ENCODE measurements around the gene EXD3. TPM values are rescaled to one million over a fixed set of nuclear protein-coding genes. Genes with fewer than 3 reads are reported as not detected.

The EXD3 gene
- total and polyA plus RNA-seq, 9 of the 15 experiments (the other 6 are each of a cell fraction or from before 2014, with no cell fraction given): 0.29 to 12.5 (median 3.9) TPM

- TF ChIP-seq U2AF2 (optimal IDR thresholded peaks at IDR 0.05; ENCODE audit: low read depth, low read length) (no peak), TAF15 (IDR thresholded peaks at IDR 0.05; ENCODE audit: low read depth, low read length) (no peak), PRMT5 (CRISPR knock-in tag; IDR thresholded peaks at IDR 0.05) (no peak), SAFB2 (IDR thresholded peaks at IDR 0.05; ENCODE audit: borderline replicate concordance, low read depth, low read length, severe bottlenecking) (no peak), L3MBTL2 (IDR thresholded peaks at IDR 0.05) (peak; percentile 64), ZNF785 (CRISPR knock-in tag; IDR thresholded peaks at IDR 0.05) (no peak), FOSL1 (tag; conservative IDR thresholded peaks at IDR 0.05) (no peak), MTA2 (IDR thresholded peaks at IDR 0.05; ENCODE audit: low read depth) (0 out of 2 replicates have a peak, but pooled peaks have one; percentile 36), ATF2 (CRISPR knock-in tag; IDR thresholded peaks at IDR 0.05) (no peak), ZNF280B (CRISPR knock-in tag; IDR thresholded peaks at IDR 0.05) (no peak), ESRRB (CRISPR knock-in tag; IDR thresholded peaks at IDR 0.05; ENCODE audit: borderline replicate concordance) (no peak), RNF2 (IDR thresholded peaks at IDR 0.05) (no peak), ZNF253 (CRISPR knock-in tag; conservative IDR thresholded peaks at IDR 0.05) (no peak), MIER1 (IDR thresholded peaks at IDR 0.05; ENCODE audit: low read depth) (peak; percentile 69; the same call in 1 of the 2 replicates), CBFB (CRISPR knock-in tag; IDR thresholded peaks at IDR 0.05) (no peak), BMI1 (IDR thresholded peaks at IDR 0.05; ENCODE audit: low read length) (no peak), SMAD4 (CRISPR knock-in tag; conservative IDR thresholded peaks at IDR 0.05) (peak; percentile 95), BCOR (IDR thresholded peaks at IDR 0.05) (peak; percentile 95), ZNF23 (CRISPR knock-in tag; IDR thresholded peaks at IDR 0.05) (no peak), HMBOX1 (IDR thresholded peaks at IDR 0.05) (no peak), POLR3G (IDR thresholded peaks at IDR 0.05; ENCODE audit: extremely low read depth, insufficient read length, insufficient replicate concordance) (no peak), ZNF282 (CRISPR knock-in tag; IDR thresholded peaks at IDR 0.05) (no peak), BRCA1 (IDR thresholded peaks at IDR 0.05) (no peak), BRCA1 (CRISPR knock-in tag; IDR thresholded peaks at IDR 0.05) (no peak), RNF219 (CRISPR knock-in tag; IDR thresholded peaks at IDR 0.05) (no peak), ZNF444 (CRISPR knock-in tag; IDR thresholded peaks at IDR 0.05) (no peak)
Measured at GRCh38 chr9:137268538-137269201, 154.3 kb downstream of the EXD3 start (continued).
